ENCODE measurements around the gene CEP120.

The CEP120 gene

GRCh38 chr5:123450114-123450513, 26.9 kb upstream of the CEP120 start:
- in situ Hi-C loops (cut with MboI; ENCODE audit: low pct_unique_long_range_greater_than_20kb, low sequenced_read_pairs, unreplicated experiment), result no loop called here
- DNase-seq (ENCODE audit: low spot score), result no peak
- no peak for TF ChIP-seq CTCF (IDR thresholded peaks at IDR 0.05; ENCODE audit: extremely low read depth, insufficient read depth, missing control alignments)

GRCh38 chr5:123449424-123449974, 26.3 kb upstream of the CEP120 start:
- in situ Hi-C loops (cut with MboI; ENCODE audit: low pct_unique_long_range_greater_than_20kb, low sequenced_read_pairs, unreplicated experiment), result no loop called here
- TF ChIP-seq CTCF (IDR thresholded peaks at IDR 0.05; ENCODE audit: extremely low read depth, insufficient read depth, missing control alignments), result no peak
- no peak for DNase-seq (ENCODE audit: low spot score)

- DNase-seq (ENCODE audit: low spot score), result no peak
- no peak for TF ChIP-seq CTCF (IDR thresholded peaks at IDR 0.05; ENCODE audit: extremely low read depth, insufficient read depth, missing control alignments)
- in situ Hi-C loops (cut with MboI; ENCODE audit: low pct_unique_long_range_greater_than_20kb, low sequenced_read_pairs, unreplicated experiment), result no loop called here
Observed at GRCh38 chr5:123448743-123449142, 25.5 kb upstream of the CEP120 start.

DNA sequence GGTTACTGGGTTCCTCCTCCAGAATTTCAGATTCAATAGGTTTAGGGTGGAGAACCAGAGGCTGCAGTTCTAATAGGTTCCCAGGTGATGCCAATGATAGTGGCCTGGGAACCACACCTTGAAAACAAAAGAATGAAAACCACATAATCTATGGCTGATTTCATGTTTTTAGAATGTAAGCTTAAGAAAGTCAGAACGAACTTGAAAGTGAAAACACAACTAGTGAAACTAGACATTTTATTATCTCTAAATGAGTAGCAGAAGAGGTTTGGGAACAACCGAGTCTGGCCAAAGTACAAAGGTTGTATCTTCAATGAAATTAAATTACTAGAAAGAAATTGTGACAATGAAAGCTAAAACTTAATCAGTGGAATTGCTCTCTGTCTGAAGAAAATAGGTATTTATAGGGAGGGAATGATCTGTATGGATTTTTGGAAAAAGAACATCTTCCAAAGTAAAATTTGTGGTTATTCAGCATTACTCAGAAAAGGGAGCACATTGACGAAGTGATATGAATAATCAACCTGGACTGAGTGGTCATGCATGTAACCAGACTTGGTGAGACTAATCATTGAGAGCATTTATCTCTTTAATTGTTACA, 24.9 kb upstream of the CEP120 start:
- no peak for TF ChIP-seq CTCF (IDR thresholded peaks at IDR 0.05; ENCODE audit: extremely low read depth, insufficient read depth, missing control alignments)
- in situ Hi-C loops (cut with MboI; ENCODE audit: low pct_unique_long_range_greater_than_20kb, low sequenced_read_pairs, unreplicated experiment), result no loop called here

GRCh38 chr5:123444016-123444415, 20.8 kb upstream of the CEP120 start:
- TF ChIP-seq CTCF (IDR thresholded peaks at IDR 0.05; ENCODE audit: extremely low read depth, insufficient read depth, missing control alignments), result no peak
- in situ Hi-C loops (cut with MboI; ENCODE audit: low pct_unique_long_range_greater_than_20kb, low sequenced_read_pairs, unreplicated experiment), result no loop called here
- no peak for DNase-seq (ENCODE audit: low spot score)

More for the DNA sequence above, 24.9 kb upstream of the CEP120 start:
- DNase-seq (ENCODE audit: low spot score), result peak; percentile 23

DNA sequence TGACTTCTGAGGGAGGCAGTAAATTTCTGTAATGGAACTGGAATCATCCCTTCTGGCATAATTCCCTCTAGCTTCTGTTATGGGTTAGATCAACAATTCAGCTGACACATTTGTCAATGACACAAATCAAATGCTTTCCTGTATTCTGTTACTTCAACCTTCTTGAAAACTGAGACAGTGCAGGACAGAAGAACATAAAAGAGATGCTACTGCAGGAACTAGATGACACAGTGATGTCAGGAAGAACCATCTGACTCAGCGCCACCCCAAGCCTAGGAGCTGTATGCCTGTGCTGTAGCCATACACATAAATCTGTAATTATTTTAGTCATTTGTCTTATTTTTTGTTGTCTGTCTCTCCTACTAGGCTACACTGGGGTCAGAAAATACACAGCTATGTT, 18.2 kb upstream of the CEP120 start:
- no peak for TF ChIP-seq CTCF (IDR thresholded peaks at IDR 0.05; ENCODE audit: extremely low read depth, insufficient read depth, missing control alignments)
- in situ Hi-C loops (cut with MboI; ENCODE audit: low pct_unique_long_range_greater_than_20kb, low sequenced_read_pairs, unreplicated experiment), result no loop called here
- DNase-seq (ENCODE audit: low spot score), result no peak
